AG10803 (cell line): ENCODE results near the gene CLCA1.

Experiments
- DNase-seq: peaks from one replicate; pipeline ENCODE4 v3.0.0; 2010; ENCODE audit warnings: low read depth
- H3K4me3 ChIP-seq: 2 replicates; pipeline ENCODE4 v1.5.1; 2011; ENCODE audit warnings: mild to moderate bottlenecking, low read length, control low read depth
- TF ChIP-seq, protein P1 (sequence below): conservative IDR thresholded peaks from 2 replicates; pipeline ENCODE4 v1.5.1; 2011; ENCODE audit warnings: mild to moderate bottlenecking, low read length, control low read depth, inconsistent platforms

CLCA1 gene

DNA sequence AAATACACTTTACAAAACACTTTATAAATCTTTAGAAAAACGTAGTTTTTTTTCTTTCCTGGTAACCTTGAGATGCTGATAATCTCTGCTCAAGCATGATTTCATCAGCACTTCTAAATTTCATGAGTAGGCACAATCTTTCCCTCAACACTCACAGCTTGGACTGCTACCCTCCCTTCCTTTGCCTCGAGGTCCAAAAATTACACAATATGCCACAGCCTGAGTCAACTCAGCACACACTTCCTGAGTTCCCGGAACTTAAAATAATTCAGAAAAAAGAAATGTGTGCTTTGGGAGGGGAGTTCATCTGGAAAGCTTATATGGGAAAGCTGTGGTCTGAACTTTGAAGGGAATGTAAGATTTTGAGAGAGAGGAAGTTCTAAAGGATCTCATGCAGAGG, 38.9 kb upstream of the CLCA1 start:
- DNase-seq: peak; percentile 95
- H3K4me3 ChIP-seq: no peak overlapping the region
- TF ChIP-seq, protein P1, sequence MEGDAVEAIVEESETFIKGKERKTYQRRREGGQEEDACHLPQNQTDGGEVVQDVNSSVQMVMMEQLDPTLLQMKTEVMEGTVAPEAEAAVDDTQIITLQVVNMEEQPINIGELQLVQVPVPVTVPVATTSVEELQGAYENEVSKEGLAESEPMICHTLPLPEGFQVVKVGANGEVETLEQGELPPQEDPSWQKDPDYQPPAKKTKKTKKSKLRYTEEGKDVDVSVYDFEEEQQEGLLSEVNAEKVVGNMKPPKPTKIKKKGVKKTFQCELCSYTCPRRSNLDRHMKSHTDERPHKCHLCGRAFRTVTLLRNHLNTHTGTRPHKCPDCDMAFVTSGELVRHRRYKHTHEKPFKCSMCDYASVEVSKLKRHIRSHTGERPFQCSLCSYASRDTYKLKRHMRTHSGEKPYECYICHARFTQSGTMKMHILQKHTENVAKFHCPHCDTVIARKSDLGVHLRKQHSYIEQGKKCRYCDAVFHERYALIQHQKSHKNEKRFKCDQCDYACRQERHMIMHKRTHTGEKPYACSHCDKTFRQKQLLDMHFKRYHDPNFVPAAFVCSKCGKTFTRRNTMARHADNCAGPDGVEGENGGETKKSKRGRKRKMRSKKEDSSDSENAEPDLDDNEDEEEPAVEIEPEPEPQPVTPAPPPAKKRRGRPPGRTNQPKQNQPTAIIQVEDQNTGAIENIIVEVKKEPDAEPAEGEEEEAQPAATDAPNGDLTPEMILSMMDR: no peak

DNA sequence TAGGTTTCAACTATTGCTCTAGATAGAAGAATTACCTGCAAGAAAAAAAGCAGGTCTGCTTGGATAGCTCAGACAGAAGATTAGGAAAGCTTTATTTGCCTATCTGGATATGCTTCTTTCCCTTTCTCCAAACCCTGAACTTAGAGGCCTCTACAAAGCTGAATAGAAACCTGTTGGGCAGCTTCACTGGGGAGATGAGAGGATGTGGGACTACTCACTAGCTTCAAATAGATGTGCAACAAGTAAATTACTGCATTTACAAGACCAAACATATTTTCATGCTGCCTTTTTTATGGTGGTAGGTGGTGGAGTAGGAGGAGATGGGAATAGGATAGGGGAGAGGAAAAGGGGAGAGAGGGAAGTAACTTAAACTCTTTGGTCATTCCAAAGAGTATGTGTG, 38.4 kb upstream of the CLCA1 start:
- no peak for DNase-seq
- H3K4me3 ChIP-seq: no peak overlapping the region
- TF ChIP-seq, protein P1: no peak

DNA sequence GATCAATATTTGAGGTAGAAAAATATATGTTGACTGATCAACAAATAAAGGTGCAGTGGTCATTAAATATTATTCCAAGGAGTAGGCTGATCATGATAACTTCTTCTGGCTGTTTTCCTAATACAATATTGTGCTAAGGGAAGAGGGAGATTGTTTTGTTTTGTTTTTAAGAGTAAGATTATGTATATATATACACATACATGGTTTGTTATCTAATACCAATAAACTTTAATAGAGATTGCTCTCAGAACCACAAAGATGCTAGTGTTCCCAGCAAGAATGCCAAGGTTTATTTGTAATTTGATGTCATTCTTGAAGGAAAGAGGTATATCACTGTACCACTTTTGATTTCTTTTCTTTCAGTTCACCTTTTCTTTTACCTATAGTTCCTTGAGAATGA, 34.7 kb upstream of the CLCA1 start:
- no peak overlapping the region for H3K4me3 ChIP-seq
- no peak for DNase-seq
- TF ChIP-seq, protein P1: no peak

GRCh38 chr1:86435327-86435726, 33.4 kb upstream of the CLCA1 start:
- no peak overlapping the region for H3K4me3 ChIP-seq
- TF ChIP-seq, protein P1: no peak
- no peak for DNase-seq

DNA sequence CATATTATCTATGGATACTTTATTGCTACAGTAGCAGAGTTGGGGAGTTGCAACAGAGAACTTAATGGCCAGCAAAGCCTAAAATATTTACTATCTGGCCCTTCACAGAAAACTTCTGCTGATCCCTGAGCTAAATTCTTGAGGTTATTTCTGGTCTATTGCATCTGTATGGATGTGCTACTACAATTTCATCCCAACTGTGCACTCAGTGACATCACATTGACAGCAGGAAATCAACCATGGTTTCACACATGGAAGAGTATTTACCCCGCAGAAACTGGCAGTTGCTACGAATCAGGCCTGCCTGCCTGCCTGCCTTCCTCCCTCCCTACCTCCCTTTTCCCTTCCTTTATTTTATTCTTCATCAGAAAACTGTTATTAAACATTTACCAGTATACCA, 32.7 kb upstream of the CLCA1 start:
- TF ChIP-seq, protein P1: no peak
- peak; percentile 22 for DNase-seq

GRCh38 chr1:86441581-86441980, 27.1 kb upstream of the CLCA1 start:
- TF ChIP-seq, protein P1: no peak
- H3K4me3 ChIP-seq: no peak overlapping the region
- DNase-seq: no peak

More for the DNA sequence above, 32.7 kb upstream of the CLCA1 start:
- H3K4me3 ChIP-seq: no peak overlapping the region

GRCh38 chr1:86441997-86442396, 26.7 kb upstream of the CLCA1 start:
- H3K4me3 ChIP-seq: no peak overlapping the region
- TF ChIP-seq, protein P1: no peak
- DNase-seq: no peak
